ENCODE measurements around the gene MLLT10.

Gene MLLT10

GRCh38 chr10:21732067-21732772, 198.2 kb downstream of the MLLT10 start:
- Histone ChIP-seq H3K27me3 (no peaks in the 10 kb centered on the region), H4K20me1 (no peaks in the 10 kb centered on the region), H3K9ac (no peak overlapping the region), H3K36me3 (peaks cover 56% of the 10 kb centered on the region), H3K4me2 (no peak overlapping the region), H3K4me1 (peaks cover 16% of the 10 kb centered on the region), H3K4me3 (no peak overlapping the region), H3K27ac (no peak overlapping the region), H3K9me3 (no peaks in the 10 kb centered on the region)
- TF ChIP-seq Cebpa-rat (IDR thresholded peaks at IDR 0.05) = no peak

DNA sequence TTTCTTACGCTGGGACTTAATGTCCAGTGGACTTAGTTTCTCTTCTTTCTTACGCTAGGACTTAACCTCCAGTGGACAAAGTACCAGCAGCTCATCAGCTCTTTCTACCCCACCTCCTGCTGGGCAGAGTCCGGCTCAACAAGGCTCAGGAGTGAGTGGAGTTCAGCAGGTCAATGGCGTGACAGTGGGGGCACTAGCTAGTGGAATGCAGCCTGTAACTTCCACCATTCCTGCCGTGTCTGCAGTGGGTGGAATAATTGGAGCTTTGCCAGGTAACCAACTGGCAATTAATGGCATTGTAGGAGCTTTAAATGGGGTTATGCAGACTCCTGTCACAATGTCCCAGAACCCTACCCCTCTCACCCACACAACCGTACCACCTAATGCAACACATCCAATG, 199.7 kb downstream of the MLLT10 start:
- peaks cover 56% of the 10 kb centered on the region for H3K36me3 ChIP-seq
- H3K27me3 ChIP-seq = no peaks in the 10 kb centered on the region
- no peak overlapping the region for H3K27ac ChIP-seq
- no peaks in the 10 kb centered on the region for H3K9me3 ChIP-seq
- no peak for TF ChIP-seq Cebpa-rat (IDR thresholded peaks at IDR 0.05)
- H3K9ac ChIP-seq = no peak overlapping the region
- no peak overlapping the region for H3K4me3 ChIP-seq
- H4K20me1 ChIP-seq = no peaks in the 10 kb centered on the region; the same call in 1 of the 2 replicates
- H3K4me1 ChIP-seq = peaks cover 11% of the 10 kb centered on the region
- no peak overlapping the region for H3K4me2 ChIP-seq

GRCh38 chr10:21737106-21737505, 203.1 kb downstream of the MLLT10 start:
- no peak for TF ChIP-seq Cebpa-rat (IDR thresholded peaks at IDR 0.05)
- Histone ChIP-seq H3K4me1 (peaks cover 15% of the 10 kb centered on the region), H3K36me3 (peaks cover 82% of the 10 kb centered on the region), H3K9me3 (no peaks in the 10 kb centered on the region), H4K20me1 (no peaks in the 10 kb centered on the region; the same call in 1 of the 2 replicates), H3K27ac (no peak overlapping the region), H3K9ac (no peak overlapping the region), H3K27me3 (no peaks in the 10 kb centered on the region), H3K4me2 (peak overlapping the region; percentile 22; the same call in 1 of the 2 replicates), H3K4me3 (no peak overlapping the region)

DNA sequence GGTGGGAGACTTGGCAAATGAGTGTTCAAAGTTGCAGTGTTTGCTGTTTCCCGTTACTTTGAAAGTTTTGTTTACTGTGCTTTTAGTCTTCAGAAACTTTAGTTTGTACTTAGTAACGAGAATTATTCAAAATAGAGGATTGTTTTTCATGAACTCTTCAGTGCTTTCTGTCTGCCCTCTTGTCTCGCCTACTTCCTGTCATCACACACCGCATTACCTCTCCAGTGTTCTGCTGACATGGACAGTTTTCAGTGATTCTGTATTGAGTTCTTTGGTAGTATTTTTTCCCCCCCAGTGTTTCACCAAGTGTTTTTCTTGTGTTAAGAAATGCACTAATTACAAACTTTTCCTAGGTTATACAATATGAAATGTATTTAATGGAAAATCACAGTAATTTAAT, 207.0 kb downstream of the MLLT10 start:
- Histone ChIP-seq H3K4me3 (no peak overlapping the region), H3K27ac (no peak overlapping the region)

GRCh38 chr10:21742740-21743412, 208.8 kb downstream of the MLLT10 start:
- H4K20me1 ChIP-seq = no peaks in the 10 kb centered on the region; the same call in 1 of the 2 replicates
- H3K27ac ChIP-seq = no peak overlapping the region
- no peak overlapping the region for H3K9ac ChIP-seq
- H3K4me3 ChIP-seq = no peak overlapping the region
- no peaks in the 10 kb centered on the region for H3K9me3 ChIP-seq
- no peaks in the 10 kb centered on the region for H3K27me3 ChIP-seq
- peaks cover 12% of the 10 kb centered on the region; the same call in 1 of the 2 replicates for H3K4me1 ChIP-seq
- no peak overlapping the region for H3K4me2 ChIP-seq
- peaks cover 67% of the 10 kb centered on the region for H3K36me3 ChIP-seq
- TF ChIP-seq Cebpa-rat (IDR thresholded peaks at IDR 0.05) = no peak

More for the DNA sequence above, 207.0 kb downstream of the MLLT10 start:
- Histone ChIP-seq H3K9ac (no peak overlapping the region), H3K4me2 (no peak overlapping the region), H3K36me3 (peaks cover 86% of the 10 kb centered on the region), H3K4me1 (peaks cover 19% of the 10 kb centered on the region), H3K27me3 (no peaks in the 10 kb centered on the region), H3K9me3 (no peaks in the 10 kb centered on the region), H4K20me1 (no peaks in the 10 kb centered on the region; the same call in 1 of the 2 replicates)
- TF ChIP-seq Cebpa-rat (IDR thresholded peaks at IDR 0.05) = no peak

GRCh38 chr10:21744223-21744622, 210.2 kb downstream of the MLLT10 start:
- Histone ChIP-seq H3K4me2 (no peak overlapping the region), H4K20me1 (no peaks in the 10 kb centered on the region), H3K9ac (no peak overlapping the region), H3K4me1 (peaks cover 9% of the 10 kb centered on the region; the same call in 1 of the 2 replicates), H3K9me3 (no peaks in the 10 kb centered on the region), H3K4me3 (no peak overlapping the region), H3K36me3 (peaks cover 53% of the 10 kb centered on the region), H3K27ac (no peak overlapping the region), H3K27me3 (no peaks in the 10 kb centered on the region)
- TF ChIP-seq Cebpa-rat (IDR thresholded peaks at IDR 0.05) = no peak

GRCh38 chr10:21746118-21746517, 212.1 kb downstream of the MLLT10 start:
- Histone ChIP-seq H3K36me3 (peaks cover 34% of the 10 kb centered on the region), H3K4me1 (peaks cover 9% of the 10 kb centered on the region; the same call in 1 of the 2 replicates), H3K27ac (no peak overlapping the region), H3K9ac (no peak overlapping the region), H3K4me2 (peak overlapping the region; percentile 40), H3K9me3 (no peaks in the 10 kb centered on the region), H3K27me3 (no peaks in the 10 kb centered on the region), H4K20me1 (no peaks in the 10 kb centered on the region), H3K4me3 (no peak overlapping the region)
- TF ChIP-seq Cebpa-rat (IDR thresholded peaks at IDR 0.05) = no peak

DNA sequence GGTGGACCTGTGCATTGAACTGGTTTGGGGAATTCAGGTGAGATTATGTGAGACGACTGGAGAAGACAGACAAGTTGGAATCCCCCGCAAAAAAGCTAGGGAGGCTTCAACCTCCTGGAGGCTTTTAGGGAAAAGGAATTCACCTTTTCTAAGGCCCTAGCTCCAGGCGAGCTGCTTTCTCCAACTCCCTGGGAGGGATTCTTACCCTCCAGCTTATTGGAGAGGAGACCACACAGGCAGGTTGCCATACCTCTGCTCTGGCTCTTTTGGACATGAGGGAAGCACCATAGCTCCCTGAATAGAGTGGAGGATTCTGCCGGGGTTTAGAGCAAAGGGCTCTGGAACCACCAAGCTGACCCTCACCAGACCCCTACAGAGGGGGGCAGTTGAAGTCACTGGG, 213.8 kb downstream of the MLLT10 start:
- H3K36me3 ChIP-seq = peaks cover 17% of the 10 kb centered on the region
- no peak overlapping the region for H3K27ac ChIP-seq
- no peak overlapping the region for H3K4me2 ChIP-seq
- H3K27me3 ChIP-seq = no peaks in the 10 kb centered on the region
- no peak overlapping the region for H3K9ac ChIP-seq
- no peaks in the 10 kb centered on the region for H4K20me1 ChIP-seq
- H3K4me3 ChIP-seq = no peak overlapping the region
- no peak for TF ChIP-seq Cebpa-rat (IDR thresholded peaks at IDR 0.05)
- no peaks in the 10 kb centered on the region for H3K9me3 ChIP-seq
- peaks cover 15% of the 10 kb centered on the region for H3K4me1 ChIP-seq

- Histone ChIP-seq H3K4me2 (no peak overlapping the region), H3K36me3 (peaks cover 1% of the 10 kb centered on the region), H3K27me3 (no peaks in the 10 kb centered on the region), H3K9ac (no peak overlapping the region), H4K20me1 (no peaks in the 10 kb centered on the region), H3K4me3 (no peak overlapping the region), H3K27ac (no peak overlapping the region), H3K4me1 (peaks cover 35% of the 10 kb centered on the region), H3K9me3 (no peaks in the 10 kb centered on the region)
- TF ChIP-seq Cebpa-rat (IDR thresholded peaks at IDR 0.05) = no peak
Observed at GRCh38 chr10:21749788-21750187, 215.8 kb downstream of the MLLT10 start.

DNA sequence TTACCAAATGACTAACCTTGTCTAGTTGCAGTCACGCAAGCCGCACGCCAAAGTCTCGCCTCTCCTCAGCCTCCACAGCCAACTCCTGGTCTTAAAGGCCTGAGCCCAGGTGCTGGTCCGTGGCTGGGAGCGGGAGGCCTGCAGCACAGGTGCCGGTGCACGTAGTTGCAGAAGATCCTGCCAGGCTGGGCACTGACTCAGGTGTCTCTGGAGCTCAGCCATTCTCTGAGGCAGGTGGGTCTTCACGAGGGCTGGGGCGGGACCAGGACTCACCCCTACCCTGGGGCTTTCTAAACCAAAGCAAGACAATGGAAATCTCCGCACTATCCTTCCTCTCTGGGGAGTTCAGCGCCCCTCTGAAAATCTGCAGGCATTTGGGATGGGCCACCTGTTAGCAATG, 216.4 kb downstream of the MLLT10 start:
- H3K36me3 ChIP-seq = no peaks in the 10 kb centered on the region; the same call in 1 of the 2 replicates
- no peak overlapping the region for H3K4me2 ChIP-seq
- H3K27me3 ChIP-seq = no peaks in the 10 kb centered on the region
- H4K20me1 ChIP-seq = no peaks in the 10 kb centered on the region
- H3K4me1 ChIP-seq = peaks cover 40% of the 10 kb centered on the region
- no peak overlapping the region for H3K4me3 ChIP-seq
- H3K27ac ChIP-seq = no peak overlapping the region
- no peaks in the 10 kb centered on the region for H3K9me3 ChIP-seq
- TF ChIP-seq Cebpa-rat (IDR thresholded peaks at IDR 0.05) = no peak
- H3K9ac ChIP-seq = no peak overlapping the region
